Endodermal cell (in vitro differentiated cells): ENCODE results near the gene RNASEH2A. TPM values are rescaled to one million over a fixed set of nuclear protein-coding genes. Genes with fewer than 3 reads are reported as not detected.

Source experiments
- DNase-seq: peaks from one replicate; pipeline ENCODE4 v3.0.0-alpha.2; 2017
- H3K27ac ChIP-seq: 2 replicates; pipeline ENCODE4 v1.5.1; 2013; ENCODE audit warnings: mild to moderate bottlenecking, low read depth, low read length, moderate library complexity
- H3K27me3 ChIP-seq: 2 replicates; pipeline ENCODE4 v1.6.1; 2013; ENCODE audit warnings: mild to moderate bottlenecking, low read length, moderate library complexity; ENCODE audit not compliant: insufficient read depth, control insufficient read depth, poor library complexity, severe bottlenecking
- H3K36me3 ChIP-seq: 2 replicates; pipeline ENCODE4 v1.7.0; 2013; ENCODE audit warnings: mild to moderate bottlenecking, low read length, moderate library complexity; ENCODE audit not compliant: control insufficient read depth, insufficient read depth
- H3K4me1 ChIP-seq: one replicate; pipeline ENCODE4 v1.7.0; 2013; ENCODE audit warnings: low read length; ENCODE audit not compliant: control insufficient read depth, insufficient read depth
- H3K4me3 ChIP-seq: 2 replicates; pipeline ENCODE4 v1.5.1; 2013; ENCODE audit warnings: mild to moderate bottlenecking, low read length, moderate library complexity
- H3K9ac ChIP-seq: 2 replicates; pipeline ENCODE4 v1.6.1; 2013; ENCODE audit warnings: mild to moderate bottlenecking, low read length, moderate library complexity; ENCODE audit not compliant: poor library complexity, severe bottlenecking; ENCODE audit errors: extremely low read depth
- H3K9me3 ChIP-seq: 2 replicates; pipeline ENCODE4 v1.6.1; 2013; ENCODE audit warnings: mild to moderate bottlenecking, low read length, moderate library complexity; ENCODE audit not compliant: control insufficient read depth
- H3K27ac Mint-ChIP-seq: 2 replicates; pipeline ENCODE4 v1.8.0; 2020; ENCODE audit warnings: mixed read lengths
- H3K27me3 Mint-ChIP-seq: 2 replicates; pipeline ENCODE4 v1.8.0; 2021; ENCODE audit warnings: mild to moderate bottlenecking, mixed read lengths; ENCODE audit not compliant: insufficient read depth
- H3K36me3 Mint-ChIP-seq: 2 replicates; pipeline ENCODE4 v1.8.0; 2020; ENCODE audit warnings: low read depth, mixed read lengths
- H3K4me1 Mint-ChIP-seq: 2 replicates; pipeline ENCODE4 v1.8.0; 2020; ENCODE audit warnings: mixed read lengths
- H3K4me3 Mint-ChIP-seq: 2 replicates; pipeline ENCODE4 v1.8.0; 2020; ENCODE audit warnings: mild to moderate bottlenecking, moderate library complexity, mixed read lengths
- H3K9me3 Mint-ChIP-seq: 2 replicates; pipeline ENCODE4 v1.8.0; 2020; ENCODE audit warnings: mild to moderate bottlenecking, mixed read lengths
- WGBS, 2 experiments: methylation state at CpG; one replicate each; pipeline versions ENCODE4 v1.1.5 to v1.1.7; 2013; ENCODE audit warnings: missing lambda C conversion rate in 2 of 2, mixed read lengths in 1 of 2; ENCODE audit not compliant: insufficient coverage in 1 of 2, insufficient read length in 1 of 2; 5-methylcytosine and 5-hydroxymethylcytosine counted together
- long read RNA-seq, 4 experiments: library from polyadenylated mRNA in 2 of 4; library from RNA in 1 of 4; library from capped mRNA in 1 of 4; stranded (forward) in 3 of 4; unstranded in 1 of 4; transcript quantifications; one replicate each; pipeline ENCODE4 v2.0.0, GENCODE V29; 2020 to 2021; ENCODE audit warnings: inconsistent platforms in 1 of 4
- polyA plus RNA-seq, 2 experiments: library from polyadenylated mRNA; stranded (reverse); fragments of 50-300 nt; gene quantifications; one replicate each; pipeline ENCODE4 v1.2.3, GENCODE V29; 2013
- total RNA-seq, 2 donors: library from RNA; stranded (reverse); fragmentation: NEBNext Ultra II Directional in 1 of 2; extraction: Animal tissue kit (Norgen Biotek cat#: 25700) in 1 of 2; gene quantifications; 2 replicates in 1 of 2; 3 replicates in 1 of 2; pipeline ENCODE4 v1.2.1, GENCODE V29; 2021
- TF ChIP-seq, protein P1 (sequence below): fragments of 200-600 bp; sonication (generic); conservative IDR thresholded peaks from 2 replicates; pipeline ENCODE4 v1.5.0; 2021; ENCODE audit warnings: antibody characterized with exemption, mild to moderate bottlenecking

Gene RNASEH2A
- 10 to 100 TPM; 51.0 to 97.1 TPM for total RNA-seq
- polyA plus RNA-seq (2013, experiment 1 of 2): 68.6 TPM
- polyA plus RNA-seq (2013, experiment 2 of 2): 58.0 TPM
- long read RNA-seq, experiment 1, transcript RNASEH2A-201 (8 exons, 2,753 nt): major isoform, 59 of 99 reads
- long read RNA-seq, experiment 1, partial matches to known transcripts: 13 of 99 reads
- long read RNA-seq, experiment 1, other reads (novel, unspliced or antisense): 25 of 99 reads
- long read RNA-seq, experiment 2, transcript RNASEH2A-201 (8 exons, 2,753 nt): major isoform, 112 of 116 reads
- long read RNA-seq, experiment 2, partial matches to known transcripts: 0 of 116 reads
- long read RNA-seq, experiment 2, other reads (novel, unspliced or antisense): 2 of 116 reads
- long read RNA-seq, experiment 3, transcript RNASEH2A-201 (8 exons, 2,753 nt): major isoform, 141 of 164 reads
- long read RNA-seq, experiment 3, transcript RNASEH2A-205 (7 exons, 916 nt): minor isoform, 9 of 164 reads
- long read RNA-seq, experiment 3, partial matches to known transcripts: 1 of 164 reads
- long read RNA-seq, experiment 3, other reads (novel, unspliced or antisense): 12 of 164 reads
- long read RNA-seq, experiment 4, transcript RNASEH2A-201 (8 exons, 2,753 nt): major isoform, 380 of 414 reads
- long read RNA-seq, experiment 4, transcript RNASEH2A-205 (7 exons, 916 nt): minor isoform, 5 of 414 reads
- long read RNA-seq, experiment 4, partial matches to known transcripts: 14 of 414 reads
- long read RNA-seq, experiment 4, other reads (novel, unspliced or antisense): 12 of 414 reads

DNA sequence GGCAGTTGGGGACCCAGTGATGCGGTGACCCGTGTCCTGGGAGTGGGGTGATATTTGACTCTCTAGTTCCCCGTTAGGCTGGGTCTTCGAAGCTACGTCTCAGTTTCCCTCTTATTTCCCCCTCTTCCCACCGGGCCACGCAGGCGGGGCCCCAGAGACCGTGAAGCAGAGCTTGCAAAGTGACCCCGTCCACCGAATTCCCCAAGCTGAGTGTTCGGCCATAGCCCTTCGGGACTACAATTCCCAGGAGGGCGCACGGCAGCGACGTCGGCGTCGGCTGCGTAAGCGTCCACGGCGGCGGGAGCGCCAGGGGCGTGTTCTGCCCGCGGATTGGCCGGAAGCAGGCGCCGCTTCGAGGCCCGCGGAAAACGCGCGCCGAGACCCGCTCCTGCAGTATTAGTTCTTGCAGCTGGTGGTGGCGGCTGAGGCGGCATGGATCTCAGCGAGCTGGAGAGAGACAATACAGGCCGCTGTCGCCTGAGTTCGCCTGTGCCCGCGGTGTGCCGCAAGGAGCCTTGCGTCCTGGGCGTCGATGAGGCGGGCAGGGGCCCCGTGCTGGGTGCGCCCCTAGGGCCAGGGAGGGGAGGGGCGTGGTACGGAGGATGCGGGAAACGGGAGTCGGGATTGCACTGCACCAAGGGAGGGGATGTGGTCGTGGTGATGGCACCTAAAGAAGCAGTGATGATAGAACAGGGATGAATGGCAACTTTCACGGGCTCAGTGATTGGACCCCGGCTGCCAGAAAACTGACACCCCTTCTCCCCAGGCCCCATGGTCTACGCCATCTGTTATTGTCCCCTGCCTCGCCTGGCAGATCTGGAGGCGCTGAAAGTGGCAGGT lies at the start of gene RNASEH2A:
Gene RNASEH2A, plus strand, starts transcription at position 343 of the 840 bp plus-strand sequence. Its CDS starts 90 bp downstream, at position 433.
- Histone ChIP-seq H3K9me3 (no peaks in the 10 kb centered on the region), H3K27me3 (no peaks in the 10 kb centered on the region), H3K36me3 (peaks cover 13% of the 10 kb centered on the region), H3K9ac (peak within 1 kb of the TSS; percentile 16), H3K4me1 (peaks cover 6% of the 10 kb centered on the region), H3K27ac (no peak within 1 kb of the TSS), H3K4me3 (peak within 1 kb of the TSS; percentile 90)
- Mint-ChIP-seq H3K9me3 (no peaks in the 10 kb centered on the region), H3K36me3 (peaks cover 19% of the 10 kb centered on the region), H3K27me3 (peaks cover 6% of the 10 kb centered on the region), H3K4me1 (peaks cover 13% of the 10 kb centered on the region), H3K4me3 (peak within 1 kb of the TSS; percentile 88), H3K27ac (peak within 1 kb of the TSS; percentile 95)
- 0 to 5% methylated on average over 36 to 66 of the region's 66 CpGs for WGBS, 2 experiments
- TF ChIP-seq, protein P1, sequence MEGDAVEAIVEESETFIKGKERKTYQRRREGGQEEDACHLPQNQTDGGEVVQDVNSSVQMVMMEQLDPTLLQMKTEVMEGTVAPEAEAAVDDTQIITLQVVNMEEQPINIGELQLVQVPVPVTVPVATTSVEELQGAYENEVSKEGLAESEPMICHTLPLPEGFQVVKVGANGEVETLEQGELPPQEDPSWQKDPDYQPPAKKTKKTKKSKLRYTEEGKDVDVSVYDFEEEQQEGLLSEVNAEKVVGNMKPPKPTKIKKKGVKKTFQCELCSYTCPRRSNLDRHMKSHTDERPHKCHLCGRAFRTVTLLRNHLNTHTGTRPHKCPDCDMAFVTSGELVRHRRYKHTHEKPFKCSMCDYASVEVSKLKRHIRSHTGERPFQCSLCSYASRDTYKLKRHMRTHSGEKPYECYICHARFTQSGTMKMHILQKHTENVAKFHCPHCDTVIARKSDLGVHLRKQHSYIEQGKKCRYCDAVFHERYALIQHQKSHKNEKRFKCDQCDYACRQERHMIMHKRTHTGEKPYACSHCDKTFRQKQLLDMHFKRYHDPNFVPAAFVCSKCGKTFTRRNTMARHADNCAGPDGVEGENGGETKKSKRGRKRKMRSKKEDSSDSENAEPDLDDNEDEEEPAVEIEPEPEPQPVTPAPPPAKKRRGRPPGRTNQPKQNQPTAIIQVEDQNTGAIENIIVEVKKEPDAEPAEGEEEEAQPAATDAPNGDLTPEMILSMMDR: no peak
- peak; percentile 96 for DNase-seq

DNA sequence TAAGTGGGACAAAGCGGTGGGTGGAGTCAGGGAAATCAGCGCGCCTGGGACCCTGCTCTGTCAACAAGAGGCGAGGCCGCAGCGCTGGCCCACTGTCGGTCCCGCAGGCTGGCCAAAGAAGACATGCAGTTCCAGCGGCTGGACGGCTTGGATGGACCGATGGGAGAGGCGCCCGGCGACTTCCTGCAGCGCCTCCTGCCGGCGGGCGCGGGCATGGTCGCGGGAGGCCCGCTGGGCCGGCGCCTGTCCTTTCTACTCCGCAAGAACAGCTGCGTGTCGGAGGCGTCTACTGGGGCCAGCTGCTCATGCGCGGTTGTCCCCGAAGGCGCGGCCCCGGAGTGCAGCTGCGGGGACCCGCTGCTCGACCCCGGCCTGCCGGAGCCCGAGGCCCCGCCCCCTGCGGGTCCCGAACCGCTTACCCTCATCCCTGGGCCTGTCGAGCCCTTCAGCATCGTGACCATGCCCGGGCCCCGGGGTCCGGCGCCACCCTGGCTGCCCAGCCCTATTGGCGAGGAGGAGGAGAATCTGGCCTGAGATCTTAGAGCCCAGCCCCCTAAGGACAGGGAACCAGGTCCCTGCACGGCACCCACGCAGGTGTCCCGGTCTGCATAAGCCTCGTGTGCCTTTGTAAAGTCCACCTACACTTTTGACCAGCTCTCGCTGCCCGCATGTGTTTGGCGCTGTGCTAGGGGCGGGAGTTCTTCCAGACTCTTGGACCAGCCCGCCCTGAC lies 48.7 kb upstream of the RNASEH2A start:
- Histone ChIP-seq H3K27ac (no peak overlapping the region), H3K9ac (no peak overlapping the region)
- peaks cover 17% of the 10 kb centered on the region for H3K36me3 Mint-ChIP-seq

More for the DNA sequence above, 48.7 kb upstream of the RNASEH2A start:
- Mint-ChIP-seq H3K4me3 (peak overlapping the region; percentile 45), H3K4me1 (peaks cover 12% of the 10 kb centered on the region), H3K9me3 (peaks cover 3% of the 10 kb centered on the region), H3K27me3 (peaks cover 27% of the 10 kb centered on the region), H3K27ac (peak overlapping the region; percentile 86)
- H3K27me3 ChIP-seq: peaks cover 11% of the 10 kb centered on the region
- H3K4me3 ChIP-seq: peak overlapping the region; percentile 12
- 13 to 45% methylated on average over 15 to 60 of the region's 60 CpGs for WGBS, 2 experiments
- H3K9me3 ChIP-seq: no peaks in the 10 kb centered on the region
- H3K36me3 ChIP-seq: no peaks in the 10 kb centered on the region
- TF ChIP-seq, protein P1: peak; percentile 99
- H3K4me1 ChIP-seq: no peaks in the 10 kb centered on the region
- DNase-seq: peak; percentile 96
